HepG2 (cell line): Measurements from ENCODE around the gene HRC. TPM values are rescaled to one million over a fixed set of nuclear protein-coding genes. Genes with fewer than 3 reads are reported as not detected.

Experiments used
- AKNA ChIP-seq: sonication (generic); formaldehyde crosslinking; IDR thresholded peaks from 2 replicates; pipeline ENCODE4 v1.4.0; 2020; ENCODE audit warnings: missing genetic modification reagents, borderline replicate concordance
- FIP1L1 ChIP-seq: fragments of 200-400 bp; formaldehyde crosslinking; IDR thresholded peaks from 2 replicates; pipeline ENCODE4 v1.6.1; 2018; ENCODE audit warnings: low read depth, mild to moderate bottlenecking, low read length, moderate library complexity, borderline replicate concordance; ENCODE audit not compliant: insufficient read depth
- HOXA3 ChIP-seq: sonication (generic); formaldehyde crosslinking; IDR thresholded peaks from 2 replicates; pipeline ENCODE4 v1.5.0; 2020; ENCODE audit warnings: missing genetic modification reagents
- NPAS2 ChIP-seq: sonication (generic); formaldehyde crosslinking; IDR thresholded peaks from 2 replicates; pipeline ENCODE4 v1.8.0; 2022; ENCODE audit warnings: mild to moderate bottlenecking, missing genetic modification reagents, borderline replicate concordance
- NR2F6 ChIP-seq, 2 experiments: IDR thresholded peaks; 2 replicates each; pipeline ENCODE4 v1.6.1; 2016; ENCODE audit warnings: antibody characterized with exemption in 1 of 2, mild to moderate bottlenecking in 1 of 2
- PREB ChIP-seq: sonication (generic); formaldehyde crosslinking; IDR thresholded peaks from 2 replicates; pipeline ENCODE4 v1.4.0; 2020; ENCODE audit warnings: missing genetic modification reagents
- REXO4 ChIP-seq: sonication (generic); formaldehyde crosslinking; IDR thresholded peaks from 2 replicates; pipeline ENCODE4 v1.8.0; 2022; ENCODE audit warnings: missing genetic modification reagents, mild to moderate bottlenecking, borderline replicate concordance
- SMARCC2 ChIP-seq: fragments of 450-650 bp; IDR thresholded peaks from 2 replicates; pipeline ENCODE4 v1.6.1; 2017; ENCODE audit warnings: antibody characterized with exemption, mild to moderate bottlenecking
- TBX3 ChIP-seq: fragments of 450-650 bp; IDR thresholded peaks from 2 replicates; pipeline ENCODE4 v1.6.1; 2017; ENCODE audit warnings: antibody characterized with exemption, mild to moderate bottlenecking, inconsistent platforms, borderline replicate concordance
- XBP1 ChIP-seq: sonication (generic); formaldehyde crosslinking; IDR thresholded peaks from 2 replicates; pipeline ENCODE4 v1.5.0; 2020; ENCODE audit warnings: missing genetic modification reagents
- ZBTB1 ChIP-seq: sonication (generic); formaldehyde crosslinking; IDR thresholded peaks from 2 replicates; pipeline ENCODE4 v1.4.0; 2020; ENCODE audit warnings: missing genetic modification reagents, borderline replicate concordance
- ZBTB46 ChIP-seq: sonication (generic); formaldehyde crosslinking; IDR thresholded peaks from 2 replicates; pipeline ENCODE4 v1.4.0; 2020; ENCODE audit warnings: mild to moderate bottlenecking, missing genetic modification reagents, borderline replicate concordance
- ZBTB8A ChIP-seq: sonication (generic); formaldehyde crosslinking; IDR thresholded peaks from 2 replicates; pipeline ENCODE4 v1.4.0; 2020; ENCODE audit warnings: mild to moderate bottlenecking, low read depth, missing genetic modification reagents, borderline replicate concordance
- ZNF160 ChIP-seq: sonication (generic); formaldehyde crosslinking; IDR thresholded peaks from 2 replicates; pipeline ENCODE4 v1.8.0; 2022; ENCODE audit warnings: mild to moderate bottlenecking, inconsistent platforms, missing genetic modification reagents
- ZNF205 ChIP-seq: IDR thresholded peaks from 2 replicates; pipeline ENCODE4 v1.6.1; 2018; ENCODE audit warnings: missing biosample characterization, missing genetic modification reagents
- ZNF33A ChIP-seq: sonication (generic); formaldehyde crosslinking; IDR thresholded peaks from 2 replicates; pipeline ENCODE4 v1.5.1; 2020; ENCODE audit warnings: missing genetic modification reagents, mild to moderate bottlenecking, moderate library complexity, borderline replicate concordance
- ZNF674 ChIP-seq: sonication (generic); formaldehyde crosslinking; IDR thresholded peaks from 2 replicates; pipeline ENCODE4 v1.5.0; 2020; ENCODE audit warnings: low read depth, mild to moderate bottlenecking, missing genetic modification reagents
- ZSCAN29 ChIP-seq: sonication (generic); formaldehyde crosslinking; conservative IDR thresholded peaks from 2 replicates; pipeline ENCODE4 v1.4.0; 2020; ENCODE audit warnings: mild to moderate bottlenecking, missing genetic modification reagents
- ZUFSP ChIP-seq: sonication (generic); formaldehyde crosslinking; IDR thresholded peaks from 2 replicates; pipeline ENCODE4 v1.9.0; 2021; ENCODE audit warnings: missing genetic modification reagents, mild to moderate bottlenecking, borderline replicate concordance
- polyA plus RNA-seq, 8 experiments: library from polyadenylated mRNA; depleted of rRNA in 3 of 8; stranded (reverse) in 7 of 8; unstranded in 1 of 8; fragments of >200 nt; fragmentation: Illumina TruSeq in 4 of 8; extraction: Trizol in 4 of 8; gene quantifications; 2 replicates each; pipeline versions ENCODE4 v1.2.1 to v1.2.3, GENCODE V29; 2011 to 2016; ENCODE audit warnings: low read depth in 4 of 8, missing spikeins in 1 of 8, mixed read lengths in 1 of 8; ENCODE audit not compliant: insufficient read depth in 1 of 8
- total RNA-seq, 5 experiments: library from RNA; depleted of rRNA; stranded (reverse); fragments of >200 nt; fragmentation: Illumina TruSeq; extraction: Trizol; gene quantifications; 2 replicates each; pipeline ENCODE4 v1.2.3, GENCODE V29; 2016; ENCODE audit warnings: low read depth in 1 of 5

HRC gene
- total and polyA plus RNA-seq, 2 of the 13 experiments (the other 11 are each of a cell fraction or from before 2014, with no cell fraction given) = 3.6 to 15.4 TPM

- peak; percentile 82 for TF ChIP-seq HOXA3 (CRISPR knock-in tag)
- TF ChIP-seq REXO4 = no peak
- TF ChIP-seq NPAS2 (CRISPR knock-in tag) = no peak
- TF ChIP-seq ZSCAN29 = no peak
- TF ChIP-seq FIP1L1 = no peak
- no peak for TF ChIP-seq ZNF33A (CRISPR knock-in tag)
- TF ChIP-seq PREB (CRISPR knock-in tag) = no peak
- TF ChIP-seq ZNF160 (CRISPR knock-in tag) = peak; percentile 84; the same call in 1 of the 2 replicates
- TF ChIP-seq ZNF205 (CRISPR knock-in tag) = 0 out of 2 replicates have a peak, but pooled peaks have one; percentile 46
- TF ChIP-seq XBP1 (CRISPR knock-in tag) = no peak
- no peak; the same call in 1 of the 2 replicates for TF ChIP-seq AKNA (CRISPR knock-in tag)
- TF ChIP-seq ZUFSP (CRISPR knock-in tag) = no peak
- TF ChIP-seq ZBTB46 (CRISPR knock-in tag) = no peak
- TF ChIP-seq ZBTB1 = no peak
- no peak for TF ChIP-seq TBX3
- no peak for TF ChIP-seq SMARCC2
- no peak for TF ChIP-seq NR2F6 (IDR thresholded peaks at IDR 0.05)
- no peak for TF ChIP-seq NR2F6 (CRISPR knock-in tag; IDR thresholded peaks at IDR 0.05)
- TF ChIP-seq ZBTB8A (CRISPR knock-in tag) = no peak
- no peak for TF ChIP-seq ZNF674 (CRISPR knock-in tag)
Measured at GRCh38 chr19:49118565-49119410, 36.4 kb downstream of the HRC start, which contains the start of gene C19orf73 (continued).
